Head of caudate nucleus (tissue), 42 donors: Measurements from ENCODE around the gene DCAF4.

Experiments used
- DNase-seq, 42 donors: peaks; one replicate each; pipeline versions ENCODE4 v3.0.0 to v3.0.0-alpha.2; 2020 to 2021; ENCODE audit warnings: mixed read lengths in 7 of 42
- intact Hi-C: fragments of 100-400 bp; cut with DNase I; formaldehyde crosslinking; loops from one replicate; pipeline ENCODE4 v1.15.0; 2022

The DCAF4 gene

GRCh38 chr14:72893636-72894322 lies 32.5 kb upstream of the DCAF4 start, which contains the start of gene DPF3:
Gene DPF3 (minus strand): TSS chr14:72894101. CDS start chr14:72894088, 13 bp downstream.
- intact Hi-C loops = loop anchor here (10.0 kb wide), 2 partner anchors 109 to 179 kb away; no protein-coding TSS in a partner anchor
- DNase-seq = peak; percentile 93 to 99 (median 97)

GRCh38 chr14:72894323-72894622 lies 32.0 kb upstream of the DCAF4 start:
- DNase-seq = peak in 1 of 42 donors; percentile 50
- intact Hi-C loops = loop anchor here (10.0 kb wide), 2 partner anchors 109 to 179 kb away; no protein-coding TSS in a partner anchor

DNA sequence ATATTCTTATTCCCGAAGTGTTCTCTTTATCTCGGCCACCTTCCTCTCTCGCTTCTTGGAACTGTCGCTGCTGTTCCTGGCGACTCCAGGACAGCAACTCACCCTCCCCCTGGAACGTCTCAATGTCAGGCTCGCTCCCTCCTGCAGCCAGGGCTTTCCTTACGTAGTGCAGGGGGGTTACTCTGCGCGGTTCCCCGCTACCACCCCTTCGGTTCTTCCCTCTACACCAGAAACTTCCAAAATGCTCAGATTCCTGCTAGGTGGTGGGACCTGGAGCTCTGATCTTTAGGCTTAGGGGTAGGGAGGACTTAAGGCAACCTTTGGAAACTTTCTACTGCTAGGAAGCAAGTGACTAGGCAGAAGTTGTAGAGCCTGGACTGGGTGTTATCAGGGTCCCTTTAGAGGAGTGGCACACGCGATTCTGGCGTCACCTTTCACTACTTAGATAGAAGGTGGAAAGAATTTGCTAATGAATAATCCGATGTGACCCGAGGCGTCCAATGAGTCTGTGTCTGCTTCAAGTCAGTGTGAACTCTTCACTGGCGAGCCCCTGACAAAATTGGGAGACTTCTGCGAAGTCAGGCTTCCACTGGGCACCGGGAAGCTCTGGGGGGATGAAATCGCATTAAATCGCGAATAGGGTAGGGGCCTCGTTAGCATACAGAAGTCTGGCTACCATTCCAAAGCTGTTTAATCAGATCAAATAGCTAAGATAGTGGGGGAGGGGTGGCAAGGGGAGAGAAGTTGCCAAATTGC lies 31.5 kb upstream of the DCAF4 start:
- peak in 19 of 42 donors; percentile 7 to 36 (median 17) for DNase-seq
- intact Hi-C loops = loop anchor here (10.0 kb wide), 2 partner anchors 110 to 180 kb away; no protein-coding TSS in a partner anchor

DNA sequence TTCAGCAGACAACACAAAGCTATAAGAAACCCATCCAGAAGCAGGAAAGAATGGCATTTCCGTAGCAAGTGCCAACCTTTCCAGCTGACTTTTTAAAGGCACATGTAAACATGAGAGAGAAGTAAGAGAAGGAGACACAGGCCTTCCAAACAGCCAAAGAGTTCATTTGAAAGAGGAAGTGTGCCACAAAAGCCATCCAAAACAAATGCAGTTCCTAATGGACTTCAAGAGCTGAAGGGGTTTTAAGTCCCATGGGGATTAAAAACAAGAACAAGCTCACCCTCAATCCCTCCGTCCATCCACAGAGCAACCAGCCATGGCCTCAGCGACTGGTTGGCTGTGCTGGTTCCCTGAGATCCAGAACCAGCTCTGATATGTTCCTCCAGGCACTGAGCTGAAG lies 27.8 kb upstream of the DCAF4 start:
- intact Hi-C loops = loop anchor here (10.0 kb wide), 2 partner anchors 114 to 184 kb away; no protein-coding TSS in a partner anchor
- no peak for DNase-seq

GRCh38 chr14:72901361-72901760 lies 24.9 kb upstream of the DCAF4 start:
- intact Hi-C loops = no loop called here
- no peak for DNase-seq

DNA sequence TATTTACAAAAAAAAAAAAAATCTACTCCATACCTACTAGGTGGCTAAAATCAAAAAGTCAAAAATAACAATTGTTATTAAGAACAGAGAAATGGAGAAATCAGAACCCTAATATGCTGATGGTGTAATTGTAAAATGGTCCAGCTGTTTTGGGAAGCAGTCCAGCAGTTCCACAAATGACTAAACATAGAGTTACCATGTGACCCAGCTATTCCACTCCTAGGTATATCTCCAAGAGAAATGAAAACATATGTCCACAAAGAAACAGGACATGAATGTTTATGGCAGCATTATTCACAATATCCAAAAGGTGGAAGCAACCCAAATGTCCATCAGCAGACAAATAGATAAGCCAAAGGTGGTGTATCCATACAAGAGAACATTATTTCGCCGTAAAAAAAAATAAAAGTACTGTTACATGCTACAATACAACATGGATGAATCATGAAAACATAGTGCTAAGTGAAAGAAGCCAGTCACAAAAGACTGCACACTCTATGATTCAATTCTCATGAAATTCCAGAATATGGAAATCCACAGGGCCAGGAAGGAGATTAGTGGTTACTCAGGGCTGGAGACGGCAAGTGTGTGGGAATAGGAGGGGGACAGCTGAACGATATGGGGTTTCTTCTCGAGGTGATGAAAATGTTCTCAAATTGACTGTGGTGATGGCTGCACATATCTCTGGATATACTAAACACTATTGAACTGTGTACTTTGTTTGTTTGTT lies 23.3 kb upstream of the DCAF4 start:
- intact Hi-C loops = loop anchor here (2.0 kb wide), 1 partner anchor 20 kb away; no protein-coding TSS in a partner anchor
- no peak for DNase-seq

- DNase-seq = no peak
- intact Hi-C loops = loop anchor here (2.0 kb wide), 1 partner anchor 19 kb away; no protein-coding TSS in a partner anchor
Measured at GRCh38 chr14:72903716-72904115, 22.5 kb upstream of the DCAF4 start.

- intact Hi-C loops = no loop called here
Measured at GRCh38 chr14:72904218-72904617, 22.0 kb upstream of the DCAF4 start.

GRCh38 chr14:72904840-72905561 lies 21.3 kb upstream of the DCAF4 start:
- intact Hi-C loops = loop anchor here (5.0 kb wide), 1 partner anchor 388 kb away; no protein-coding TSS in a partner anchor
- peak in 41 of 42 donors; percentile 32 to 89 (median 71) for DNase-seq

More at GRCh38 chr14:72904218-72904617, 22.0 kb upstream of the DCAF4 start:
- no peak for DNase-seq

- DNase-seq = no peak
- intact Hi-C loops = loop anchor here (5.0 kb wide), 1 partner anchor 389 kb away; no protein-coding TSS in a partner anchor
Measured at GRCh38 chr14:72906316-72906715, 19.9 kb upstream of the DCAF4 start.

DNA sequence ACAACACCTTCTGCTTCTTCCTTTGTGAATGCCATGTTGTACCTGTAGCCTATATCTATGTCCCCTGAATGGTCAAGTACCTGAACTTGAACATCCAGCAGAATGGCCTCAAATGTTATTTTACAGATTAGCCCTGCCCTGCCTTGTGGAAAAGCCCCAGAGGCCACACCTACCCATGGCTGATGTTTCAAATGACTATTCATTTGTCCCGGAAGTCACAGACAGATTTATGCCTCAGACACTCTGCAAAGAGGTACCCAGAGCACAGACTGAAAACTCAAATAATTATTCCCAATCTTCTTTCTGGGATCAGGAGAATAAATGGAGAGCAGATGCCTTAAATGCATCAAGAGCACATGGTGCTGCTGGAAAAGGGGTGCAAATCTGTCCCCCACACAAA lies 19.4 kb upstream of the DCAF4 start:
- DNase-seq = no peak
- intact Hi-C loops = loop anchor here (5.0 kb wide), 1 partner anchor 390 kb away; no protein-coding TSS in a partner anchor

- intact Hi-C loops = loop anchor here (5.0 kb wide), 1 partner anchor 391 kb away; no protein-coding TSS in a partner anchor
- no peak for DNase-seq
Measured at GRCh38 chr14:72907886-72908285, 18.4 kb upstream of the DCAF4 start.

DNA sequence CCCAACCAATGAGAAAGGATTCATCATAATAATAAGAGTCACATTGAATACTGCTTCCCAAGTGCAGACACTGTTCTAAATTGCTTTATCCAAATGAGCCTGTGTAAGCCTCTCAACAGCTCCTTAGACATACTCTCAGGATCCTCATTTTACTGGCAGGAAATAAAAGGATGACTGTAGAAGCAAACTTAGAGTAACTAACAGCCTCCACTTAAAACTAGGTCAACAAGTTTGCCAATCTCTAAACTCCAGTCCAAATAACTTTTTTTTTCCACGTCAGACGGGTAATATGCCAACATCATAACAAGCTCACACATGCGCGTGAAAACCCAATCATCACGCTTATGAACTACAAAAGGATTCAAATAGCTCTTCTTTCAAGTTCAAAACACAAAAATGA lies 17.1 kb upstream of the DCAF4 start:
- intact Hi-C loops = loop anchor here (5.0 kb wide), 1 partner anchor 392 kb away; no protein-coding TSS in a partner anchor
- no peak for DNase-seq

GRCh38 chr14:72913809-72914208 lies 12.5 kb upstream of the DCAF4 start:
- DNase-seq = no peak
- intact Hi-C loops = no loop called here

DNA sequence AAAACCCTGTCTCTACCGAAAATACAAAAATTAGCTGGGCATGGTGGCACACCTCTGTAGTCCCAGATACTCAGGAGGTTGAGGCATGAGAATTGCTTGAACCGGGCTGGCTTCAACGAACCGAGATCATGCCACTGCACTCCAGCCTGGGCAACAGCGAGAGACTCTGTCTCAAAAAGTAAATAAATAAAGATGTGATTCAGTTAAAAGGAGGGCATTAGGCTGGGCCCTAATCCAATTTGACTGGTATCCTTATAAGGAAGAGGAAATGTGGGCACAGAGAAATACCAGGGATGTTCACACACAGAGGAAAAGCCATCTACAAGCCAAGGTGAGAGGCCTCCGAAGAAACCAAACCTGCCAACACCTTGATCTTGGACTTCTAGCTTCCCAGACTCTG lies 10.1 kb upstream of the DCAF4 start:
- peak in 1 of 42 donors; percentile 2 for DNase-seq
- intact Hi-C loops = no loop called here

GRCh38 chr14:72917094-72917802 lies 9.0 kb upstream of the DCAF4 start:
- intact Hi-C loops = no loop called here
- no peak for DNase-seq

DNA sequence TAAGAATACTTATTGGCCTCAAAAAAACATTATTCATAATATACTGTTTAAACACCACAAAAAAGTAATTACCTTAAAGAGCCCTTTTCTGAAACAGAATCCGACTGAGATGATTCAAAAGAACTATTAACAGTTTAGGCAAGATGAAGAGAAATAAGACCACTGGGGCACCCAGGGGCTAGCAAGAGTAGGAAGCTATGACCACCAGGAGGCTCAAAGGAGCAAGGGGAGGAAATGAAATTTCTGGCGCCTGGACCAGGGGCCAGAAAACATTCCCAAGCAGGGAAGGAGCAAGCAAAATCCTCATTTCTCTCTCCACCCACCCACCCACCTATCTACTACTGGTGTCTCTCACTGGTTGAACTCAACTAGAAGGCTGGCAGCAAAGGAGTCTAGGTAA lies 6.3 kb upstream of the DCAF4 start:
- intact Hi-C loops = no loop called here
- DNase-seq = no peak

- no peak for DNase-seq
- intact Hi-C loops = no loop called here
Measured at GRCh38 chr14:72921396-72921795, 4.9 kb upstream of the DCAF4 start.
